Heart left ventricle (tissue), 13 donors: ENCODE measurements around the gene CPNE4.

Experiments
- CTCF ChIP-seq, 12 donors: fragments of 200-600 bp; sonication (generic) in 4 of 12; IDR thresholded peaks; one replicate each; pipeline versions ENCODE4 v1.5.0 to v1.8.0; 2018 to 2022; ENCODE audit warnings: antibody characterized with exemption in 12 of 12, mild to moderate bottlenecking in 5 of 12
- POLR2A ChIP-seq, 2 donors: fragments of 450-650 bp; IDR thresholded peaks; one replicate each; pipeline ENCODE4 v1.6.1; 2017; ENCODE audit warnings: antibody characterized with exemption in 2 of 2, mild to moderate bottlenecking in 2 of 2, moderate library complexity in 2 of 2
- donor health status: ischemic (EF 13 %, LVEDD 7.1; RV severe dilation, severe dysfunction).
- donor health status: DM: no; HTN: yes; CAD: no.
- donor health status: DM: no; HTN: no; CAD: no.
- donor health status: ischemic (EF 25% LVEDD 6.9; RV normal size, moderate dysfunction).
- donor health status: ischemic (EF 25% LVEDD 5.7; RV mildly dilated, moderate dysfunction).
- donor health status: ischemic (EF 35%, LVEDD 5.7; RV mildly dilated, moderate dysfunction).
- donor health status: nonischemic (EF 11% LVEDD 7.7; RV severe dilation, severe dysfunction).
- donor health status: DM: yes; HTN: yes; CAD: no.
- donor health status: PGD.
- donor health status: ischemic (EF 29% LVEDD 5.4; RV normal size, mild dysfunction).
- donor health status: nonischemic (EF 23%, LVEDD 6.1; RV moderate dilation, normal function).

- TF ChIP-seq CTCF (IDR thresholded peaks at IDR 0.05) = peak; percentile 77 to 93 (median 83)
- no peak for TF ChIP-seq POLR2A (IDR thresholded peaks at IDR 0.05)
Observed at GRCh38 chr3:132029182-132029902, 5.5 kb downstream of the CPNE4 start.
